Prostate gland (tissue), 2 donors: ENCODE data around the gene HSPG2. TPM values are rescaled to one million over a fixed set of nuclear protein-coding genes. Genes with fewer than 3 reads are reported as not detected.
A peak's percentile ranks its signal among the peaks of the same experiment; 100 is the strongest.

Experiments used
- DNase-seq: peaks from one replicate; pipeline ENCODE4 v3.0.0-alpha.2; 2019; ENCODE audit warnings: low spot score
- H3K27ac ChIP-seq, 2 donors: fragments of 200-600 bp; sonication (generic); 2 replicates each; pipeline ENCODE4 v1.5.1; 2017 to 2019
- H3K27me3 ChIP-seq: fragments of 200-600 bp; sonication (generic); replicated peaks from 2 replicates; pipeline ENCODE4 v1.5.1; 2019; ENCODE audit not compliant: insufficient read depth
- H3K36me3 ChIP-seq, 2 donors: fragments of 200-600 bp; sonication (generic); 1 replicate in 1 of 2; 2 replicates in 1 of 2; pipeline versions ENCODE4 v1.5.1 to v1.8.1; 2017 to 2019
- H3K4me1 ChIP-seq: fragments of 200-600 bp; sonication (generic); replicated peaks from 2 replicates; pipeline ENCODE4 v1.5.1; 2019
- H3K4me3 ChIP-seq, 2 donors: fragments of 200-600 bp; sonication (generic); 2 replicates each; pipeline ENCODE4 v1.5.1; 2017 to 2019
- H3K9me3 ChIP-seq: fragments of 200-600 bp; sonication (generic); 2 replicates; pipeline ENCODE4 v1.5.1; 2017
- POLR2A ChIP-seq: fragments of 450-650 bp; IDR thresholded peaks from one replicate; pipeline ENCODE4 v1.6.1; 2016; ENCODE audit warnings: antibody characterized with exemption, mild to moderate bottlenecking
- POLR2AphosphoS5 ChIP-seq: sonication (generic); formaldehyde crosslinking; IDR thresholded peaks from one replicate; pipeline ENCODE4 v1.6.1; 2017; ENCODE audit warnings: antibody characterized with exemption
- WGBS: methylation state at CpG from one replicate; pipeline ENCODE4 v1.1.5; 2018; 5-methylcytosine and 5-hydroxymethylcytosine counted together
- intact Hi-C: fragments of 100-400 bp; cut with DNase I; formaldehyde crosslinking; loops from one replicate; pipeline ENCODE4 v1.14.2; 2022
- total RNA-seq, 2 donors: library from RNA; depleted of rRNA; stranded (reverse); fragments of >200 nt; gene quantifications; one replicate each; pipeline ENCODE4 v1.1.0, GENCODE V29; 2016
- TF ChIP-seq, protein P1 (sequence below), 4 experiments: fragments of 200-600 bp in 2 of 4; fragments of 450-650 bp in 2 of 4; sonication (generic) in 2 of 4; IDR thresholded peaks; 1 replicate in 3 of 4; 2 replicates in 1 of 4; pipeline ENCODE4 v1.5.1; 2016 to 2019; ENCODE audit warnings: antibody characterized with exemption in 4 of 4, mild to moderate bottlenecking in 2 of 4, moderate library complexity in 2 of 4

HSPG2 gene
- total RNA-seq, 2 donors from 2014 or later: 135 to 257 TPM

DNA sequence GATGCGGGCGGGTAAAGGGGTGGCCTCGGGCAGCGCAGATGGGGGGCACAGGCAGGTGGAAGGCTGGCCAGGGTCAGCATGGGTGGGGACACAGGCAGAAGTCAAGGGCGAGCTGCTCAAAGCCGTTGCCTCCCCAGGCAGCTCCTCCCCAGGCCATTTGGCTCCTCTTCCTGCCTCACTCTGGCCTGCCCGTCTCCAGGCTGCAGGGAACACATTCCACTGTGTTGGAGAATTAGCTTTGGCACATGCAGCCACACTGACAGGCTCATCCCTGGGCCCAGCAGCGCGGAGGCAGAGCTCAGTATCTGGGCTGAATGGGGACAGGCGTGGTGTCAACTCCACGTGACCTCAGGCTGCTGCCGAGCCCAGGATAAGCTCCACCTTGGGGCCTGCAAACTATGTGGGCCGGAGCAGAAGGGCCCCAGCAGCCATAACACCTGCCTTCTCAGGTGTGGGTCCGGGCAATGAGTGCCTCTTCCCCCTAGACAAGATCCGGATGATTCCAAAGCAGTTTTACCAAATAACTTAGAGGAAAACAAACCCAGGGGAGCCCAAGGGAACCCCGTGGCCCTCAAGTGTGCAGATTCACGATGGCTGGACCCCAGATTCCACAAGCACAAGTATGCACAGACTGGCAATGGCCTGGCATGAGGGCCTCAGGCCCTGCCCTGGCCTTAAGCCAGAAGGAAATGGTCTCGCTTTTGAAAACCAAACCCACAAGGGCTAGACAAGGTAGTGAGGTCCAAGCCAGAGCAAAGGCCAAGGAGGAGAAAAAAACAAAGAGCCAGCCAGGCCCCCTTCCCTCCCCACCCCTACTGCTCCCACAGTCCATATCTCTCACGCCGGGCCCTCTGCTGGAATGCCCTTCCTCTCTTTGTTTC, 40.2 kb downstream of the HSPG2 start:
- intact Hi-C loops: loop anchor here (5.0 kb wide), 1 partner anchor 45 kb away; no protein-coding TSS in a partner anchor
- Histone ChIP-seq H3K36me3 (no peaks in the 10 kb centered on the region), H3K27ac (peak overlapping the region; percentile 52 to 66), H3K4me1 (peaks cover 22% of the 10 kb centered on the region), H3K27me3 (no peaks in the 10 kb centered on the region), H3K4me3 (no peak overlapping the region), H3K9me3 (no peaks in the 10 kb centered on the region)
- TF ChIP-seq, protein P1, sequence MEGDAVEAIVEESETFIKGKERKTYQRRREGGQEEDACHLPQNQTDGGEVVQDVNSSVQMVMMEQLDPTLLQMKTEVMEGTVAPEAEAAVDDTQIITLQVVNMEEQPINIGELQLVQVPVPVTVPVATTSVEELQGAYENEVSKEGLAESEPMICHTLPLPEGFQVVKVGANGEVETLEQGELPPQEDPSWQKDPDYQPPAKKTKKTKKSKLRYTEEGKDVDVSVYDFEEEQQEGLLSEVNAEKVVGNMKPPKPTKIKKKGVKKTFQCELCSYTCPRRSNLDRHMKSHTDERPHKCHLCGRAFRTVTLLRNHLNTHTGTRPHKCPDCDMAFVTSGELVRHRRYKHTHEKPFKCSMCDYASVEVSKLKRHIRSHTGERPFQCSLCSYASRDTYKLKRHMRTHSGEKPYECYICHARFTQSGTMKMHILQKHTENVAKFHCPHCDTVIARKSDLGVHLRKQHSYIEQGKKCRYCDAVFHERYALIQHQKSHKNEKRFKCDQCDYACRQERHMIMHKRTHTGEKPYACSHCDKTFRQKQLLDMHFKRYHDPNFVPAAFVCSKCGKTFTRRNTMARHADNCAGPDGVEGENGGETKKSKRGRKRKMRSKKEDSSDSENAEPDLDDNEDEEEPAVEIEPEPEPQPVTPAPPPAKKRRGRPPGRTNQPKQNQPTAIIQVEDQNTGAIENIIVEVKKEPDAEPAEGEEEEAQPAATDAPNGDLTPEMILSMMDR (IDR thresholded peaks at IDR 0.05): no peak
- TF ChIP-seq POLR2AphosphoS5: peak; percentile 83
- 24% methylated on average over 18 of the region's 20 CpGs for WGBS
- peak; percentile 71 for DNase-seq

- H3K4me3 ChIP-seq: no peak overlapping the region
- H3K27ac ChIP-seq: peak overlapping the region; percentile 52 to 66
- no peaks in the 10 kb centered on the region for H3K9me3 ChIP-seq
- no peaks in the 10 kb centered on the region for H3K36me3 ChIP-seq
- 59% methylated on average over 8 of the region's 8 CpGs for WGBS
- TF ChIP-seq POLR2A (no peak), POLR2AphosphoS5 (no peak)
- TF ChIP-seq, protein P1 (IDR thresholded peaks at IDR 0.05): no peak
- intact Hi-C loops: loop anchor here (5.0 kb wide), 1 partner anchor 46 kb away; no protein-coding TSS in a partner anchor
- no peak for DNase-seq
- peaks cover 20% of the 10 kb centered on the region for H3K4me1 ChIP-seq
- H3K27me3 ChIP-seq: no peaks in the 10 kb centered on the region
These were observed 41.1 kb downstream of the HSPG2 start for GRCh38 chr1:21896026-21896425.

DNA sequence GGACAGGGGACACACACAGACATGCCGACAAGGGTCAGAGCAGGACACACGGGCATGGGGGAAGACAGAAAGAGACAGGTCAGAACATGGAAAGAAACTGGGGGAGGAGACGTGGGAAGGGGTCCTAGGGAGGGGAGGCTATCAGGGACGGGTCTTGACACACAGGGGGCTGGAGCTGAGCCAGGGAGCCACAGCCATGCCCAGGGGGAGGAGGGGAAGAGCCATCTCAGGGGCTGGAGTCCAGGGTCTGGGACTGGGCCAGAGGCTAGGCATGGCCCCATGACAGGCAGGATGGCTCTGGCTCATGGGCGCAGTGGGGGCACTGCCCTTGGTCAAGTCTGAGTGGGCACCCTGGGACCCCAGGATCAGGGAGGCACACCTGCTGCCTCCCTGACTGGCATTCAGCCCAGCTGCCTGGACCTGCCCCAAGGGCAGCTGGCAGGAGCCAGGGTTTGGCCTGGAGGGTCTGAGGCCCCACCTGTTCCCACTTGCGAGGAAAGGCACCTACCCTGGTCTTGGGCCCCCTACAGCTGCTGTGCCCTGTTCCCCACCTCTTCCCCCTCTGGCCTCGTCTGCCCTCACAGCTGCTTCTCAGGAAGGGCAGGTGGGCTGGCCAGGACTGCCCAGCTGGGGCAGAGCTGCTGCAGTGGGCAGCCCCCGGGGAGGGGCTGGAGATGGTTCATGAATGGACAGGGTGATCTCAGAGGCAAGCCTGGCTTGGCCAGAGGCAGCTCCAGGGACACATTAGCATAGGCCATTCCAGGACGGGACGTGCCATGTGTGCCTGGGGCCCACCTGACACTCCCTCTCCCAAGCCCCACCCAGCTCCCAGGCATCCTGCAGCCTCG, 42.9 kb downstream of the HSPG2 start:
- no peak for DNase-seq
- no peaks in the 10 kb centered on the region for H3K36me3 ChIP-seq
- intact Hi-C loops: no loop called here
- no peak overlapping the region for H3K27ac ChIP-seq
- 46% methylated on average over 10 of the region's 11 CpGs for WGBS
- H3K27me3 ChIP-seq: no peaks in the 10 kb centered on the region
- peaks cover 15% of the 10 kb centered on the region for H3K4me1 ChIP-seq
- H3K9me3 ChIP-seq: no peaks in the 10 kb centered on the region
- TF ChIP-seq POLR2AphosphoS5 (no peak), POLR2A (no peak)
- TF ChIP-seq, protein P1 (IDR thresholded peaks at IDR 0.05): no peak
- no peak overlapping the region for H3K4me3 ChIP-seq

DNA sequence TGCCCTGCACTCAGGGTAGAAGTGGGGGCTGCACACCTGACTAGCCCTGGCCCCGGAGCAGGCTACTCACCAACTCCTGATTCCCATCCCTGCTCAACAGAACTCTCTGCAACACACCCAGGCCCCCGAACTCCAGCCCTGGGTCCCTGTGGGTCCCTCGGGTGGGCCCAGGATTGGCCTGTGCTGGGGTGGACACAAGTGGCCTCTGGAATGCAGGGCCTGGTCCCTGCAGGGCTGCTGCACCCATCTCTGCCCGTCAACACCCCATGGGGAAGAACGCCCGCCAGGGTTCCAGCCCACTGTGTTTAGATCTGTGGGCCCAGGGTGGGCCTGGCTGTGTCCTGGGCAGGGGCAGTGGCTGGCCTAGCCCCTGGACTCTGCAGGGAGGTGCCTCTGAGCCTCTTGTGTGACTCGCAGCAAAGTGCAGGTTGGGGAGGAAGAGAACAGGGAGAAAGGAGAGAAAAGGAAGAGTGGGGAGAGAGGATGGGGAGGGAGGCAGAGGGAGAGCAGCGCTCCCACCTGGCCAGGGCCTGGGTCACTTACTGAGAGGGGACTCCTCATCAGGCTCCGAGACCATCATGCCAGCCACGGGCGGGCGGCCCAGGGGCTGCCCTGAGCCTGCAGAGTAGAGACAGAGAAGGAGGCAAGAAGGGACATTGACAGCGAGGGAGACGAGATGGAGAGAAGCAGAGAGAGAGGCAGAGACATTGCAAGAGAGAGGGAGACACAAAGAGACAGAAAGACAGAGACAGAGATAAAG, 43.9 kb downstream of the HSPG2 start:
- Histone ChIP-seq H3K36me3 (no peaks in the 10 kb centered on the region), H3K27me3 (no peaks in the 10 kb centered on the region), H3K27ac (no peak overlapping the region), H3K4me1 (peaks cover 15% of the 10 kb centered on the region), H3K9me3 (no peaks in the 10 kb centered on the region), H3K4me3 (no peak overlapping the region)
- intact Hi-C loops: no loop called here
- 87% methylated on average over 14 of the region's 14 CpGs for WGBS
- no peak for DNase-seq
- no peak for TF ChIP-seq POLR2A
- TF ChIP-seq POLR2AphosphoS5: no peak
- TF ChIP-seq, protein P1 (IDR thresholded peaks at IDR 0.05): no peak
